ENCODE results near the gene SRP19.

DNA sequence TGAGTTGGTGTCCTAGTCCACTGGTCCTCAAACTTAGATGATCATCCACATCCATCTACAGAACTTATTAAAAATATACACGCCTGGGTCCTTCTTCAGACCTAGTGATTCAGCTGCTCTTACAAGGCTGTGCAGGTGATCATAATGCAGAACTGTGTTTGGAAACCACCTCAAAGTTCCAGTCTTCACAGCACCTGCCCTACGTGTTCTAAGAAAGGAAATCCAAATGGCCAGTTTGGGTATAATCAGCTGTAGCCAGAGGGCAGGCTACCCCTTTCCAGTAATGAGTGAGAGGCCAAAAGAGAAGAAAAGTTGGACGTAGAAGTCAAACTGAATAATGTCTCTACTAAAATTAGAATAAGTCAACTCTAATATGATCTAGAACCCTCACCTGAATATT lies 45.5 kb downstream of the SRP19 start:
- TF ChIP-seq, protein P1, sequence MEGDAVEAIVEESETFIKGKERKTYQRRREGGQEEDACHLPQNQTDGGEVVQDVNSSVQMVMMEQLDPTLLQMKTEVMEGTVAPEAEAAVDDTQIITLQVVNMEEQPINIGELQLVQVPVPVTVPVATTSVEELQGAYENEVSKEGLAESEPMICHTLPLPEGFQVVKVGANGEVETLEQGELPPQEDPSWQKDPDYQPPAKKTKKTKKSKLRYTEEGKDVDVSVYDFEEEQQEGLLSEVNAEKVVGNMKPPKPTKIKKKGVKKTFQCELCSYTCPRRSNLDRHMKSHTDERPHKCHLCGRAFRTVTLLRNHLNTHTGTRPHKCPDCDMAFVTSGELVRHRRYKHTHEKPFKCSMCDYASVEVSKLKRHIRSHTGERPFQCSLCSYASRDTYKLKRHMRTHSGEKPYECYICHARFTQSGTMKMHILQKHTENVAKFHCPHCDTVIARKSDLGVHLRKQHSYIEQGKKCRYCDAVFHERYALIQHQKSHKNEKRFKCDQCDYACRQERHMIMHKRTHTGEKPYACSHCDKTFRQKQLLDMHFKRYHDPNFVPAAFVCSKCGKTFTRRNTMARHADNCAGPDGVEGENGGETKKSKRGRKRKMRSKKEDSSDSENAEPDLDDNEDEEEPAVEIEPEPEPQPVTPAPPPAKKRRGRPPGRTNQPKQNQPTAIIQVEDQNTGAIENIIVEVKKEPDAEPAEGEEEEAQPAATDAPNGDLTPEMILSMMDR (IDR thresholded peaks at IDR 0.05) = no peak
- TF ChIP-seq POLR2A (IDR thresholded peaks at IDR 0.05) = no peak
